HG03442 (cell line): ENCODE data around the gene TTBK1.

Experiments
- ATAC-seq: cut with Tn5 transposase; IDR thresholded peaks from one replicate; pipeline ENCODE4 v1.9.1; 2021; ENCODE audit warnings: mild to moderate bottlenecking, moderate library complexity; ENCODE audit not compliant: unreplicated experiment

The TTBK1 gene

DNA sequence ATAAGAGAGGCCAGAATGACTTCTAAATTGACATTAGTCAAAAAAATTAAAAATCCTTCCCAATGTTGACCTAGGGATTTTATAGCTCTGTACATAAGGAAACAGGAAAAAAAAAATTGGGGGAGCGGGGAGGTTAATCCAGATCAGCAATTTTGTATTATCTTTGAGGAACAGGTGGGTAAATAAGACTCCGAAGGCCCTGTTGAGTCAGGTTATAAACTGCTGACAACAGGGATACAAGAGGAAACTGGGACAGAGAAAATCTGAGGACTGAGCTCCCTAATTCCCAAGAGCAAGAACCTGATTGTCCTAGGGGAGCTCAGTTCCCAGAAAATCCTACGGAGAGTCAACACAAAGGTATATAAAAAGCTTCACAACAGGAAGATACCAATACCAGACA lies 92.2 kb downstream of the TTBK1 start:
- ATAC-seq: no peak

DNA sequence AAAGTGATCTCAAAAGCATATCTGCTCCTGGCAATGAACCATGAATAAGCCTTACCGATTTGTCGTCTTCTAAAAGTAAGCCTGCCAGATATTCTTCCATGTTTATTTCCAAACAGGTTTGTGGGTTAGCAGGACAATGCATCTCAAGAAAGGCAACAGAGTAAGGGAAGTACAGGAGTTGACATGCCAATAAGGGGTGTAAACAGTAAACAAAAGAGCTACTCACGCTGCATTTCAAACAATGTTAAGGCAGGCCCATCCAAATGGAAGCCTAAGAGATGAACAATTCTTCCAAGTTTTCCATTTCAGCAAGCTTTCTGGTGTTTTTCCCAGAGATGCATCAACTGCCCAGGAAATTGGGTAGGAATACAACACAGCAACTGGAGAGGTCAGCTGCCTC lies 93.1 kb downstream of the TTBK1 start:
- ATAC-seq: no peak
